Activated T-cell treated with anti-CD3 and anti-CD28 coated beads, Interleukin-2, amount 50 U/mL, for 24 hours (primary cell): Measurements from ENCODE around the gene KCNJ12.
"Not testable (repeated sequence)": the region's sequence is repeated elsewhere in the genome, so short reads cannot be mapped to it uniquely, and the experiment has no call there.

Experiments used
- DNase-seq: peaks from one replicate; pipeline ENCODE4 v3.0.0-alpha.2; 2020
- H3K27ac Mint-ChIP-seq: 2 replicates; pipeline ENCODE4 v1.8.0; 2020; ENCODE audit warnings: mild to moderate bottlenecking, mixed read lengths
- H3K27me3 Mint-ChIP-seq: 2 replicates; pipeline ENCODE4 v1.8.0; 2020; ENCODE audit warnings: mixed read lengths
- H3K36me3 Mint-ChIP-seq: 2 replicates; pipeline ENCODE4 v1.8.0; 2020; ENCODE audit warnings: low read depth, mixed read lengths
- H3K4me1 Mint-ChIP-seq: 2 replicates; pipeline ENCODE4 v1.8.0; 2020; ENCODE audit warnings: low read depth, mixed read lengths
- H3K4me3 Mint-ChIP-seq: 2 replicates; pipeline ENCODE4 v1.8.0; 2020; ENCODE audit warnings: mild to moderate bottlenecking, moderate library complexity, mixed read lengths
- H3K9me3 Mint-ChIP-seq: 2 replicates; pipeline ENCODE4 v1.8.0; 2020; ENCODE audit warnings: mixed read lengths

KCNJ12 gene

GRCh38 chr17:21346107-21346506 lies 30.1 kb upstream of the KCNJ12 start:
- not testable (repeated sequence) for H3K27ac Mint-ChIP-seq, H3K4me1 Mint-ChIP-seq, H3K27me3 Mint-ChIP-seq, H3K36me3 Mint-ChIP-seq, H3K4me3 Mint-ChIP-seq, DNase-seq, H3K9me3 Mint-ChIP-seq

- not testable (repeated sequence) for H3K27me3 Mint-ChIP-seq, H3K4me1 Mint-ChIP-seq, H3K27ac Mint-ChIP-seq, H3K9me3 Mint-ChIP-seq, H3K4me3 Mint-ChIP-seq, H3K36me3 Mint-ChIP-seq
- peak; percentile 24 for DNase-seq
These were observed 29.4 kb upstream of the KCNJ12 start for GRCh38 chr17:21346651-21347250.

GRCh38 chr17:21347660-21348059 lies 28.5 kb upstream of the KCNJ12 start:
- not testable (repeated sequence) for H3K36me3 Mint-ChIP-seq, H3K27ac Mint-ChIP-seq, H3K9me3 Mint-ChIP-seq, H3K4me1 Mint-ChIP-seq, H3K4me3 Mint-ChIP-seq, DNase-seq, H3K27me3 Mint-ChIP-seq

- peak; percentile 11 for DNase-seq
- not testable (repeated sequence) for H3K4me3 Mint-ChIP-seq, H3K4me1 Mint-ChIP-seq, H3K27me3 Mint-ChIP-seq, H3K27ac Mint-ChIP-seq, H3K36me3 Mint-ChIP-seq, H3K9me3 Mint-ChIP-seq
These were observed 27.9 kb upstream of the KCNJ12 start for GRCh38 chr17:21348081-21348925.

GRCh38 chr17:21348926-21349261 lies 27.3 kb upstream of the KCNJ12 start:
- not testable (repeated sequence) for H3K27me3 Mint-ChIP-seq, DNase-seq, H3K9me3 Mint-ChIP-seq, H3K27ac Mint-ChIP-seq, H3K4me3 Mint-ChIP-seq, H3K36me3 Mint-ChIP-seq, H3K4me1 Mint-ChIP-seq

GRCh38 chr17:21349358-21350050 lies 26.7 kb upstream of the KCNJ12 start:
- not testable (repeated sequence) for DNase-seq, H3K9me3 Mint-ChIP-seq, H3K36me3 Mint-ChIP-seq, H3K27me3 Mint-ChIP-seq, H3K27ac Mint-ChIP-seq, H3K4me3 Mint-ChIP-seq, H3K4me1 Mint-ChIP-seq

GRCh38 chr17:21350495-21350894 lies 25.7 kb upstream of the KCNJ12 start:
- DNase-seq, H3K4me3 Mint-ChIP-seq, H3K4me1 Mint-ChIP-seq, H3K27me3 Mint-ChIP-seq, H3K9me3 Mint-ChIP-seq, H3K27ac Mint-ChIP-seq, H3K36me3 Mint-ChIP-seq: not testable (repeated sequence)

GRCh38 chr17:21351366-21352065 lies 24.6 kb upstream of the KCNJ12 start:
- no peak overlapping the region for H3K27ac Mint-ChIP-seq
- H3K4me3 Mint-ChIP-seq: no peak overlapping the region
- H3K27me3 Mint-ChIP-seq: no peaks in the 10 kb centered on the region
- no peaks in the 10 kb centered on the region for H3K9me3 Mint-ChIP-seq
- DNase-seq: no peak
- no peaks in the 10 kb centered on the region for H3K36me3 Mint-ChIP-seq
- H3K4me1 Mint-ChIP-seq: peaks cover 1% of the 10 kb centered on the region

- Mint-ChIP-seq H3K27ac (no peak overlapping the region), H3K4me3 (no peak overlapping the region), H3K9me3 (no peaks in the 10 kb centered on the region), H3K4me1 (peaks cover 1% of the 10 kb centered on the region), H3K36me3 (no peaks in the 10 kb centered on the region), H3K27me3 (no peaks in the 10 kb centered on the region)
- no peak for DNase-seq
These were observed 23.8 kb upstream of the KCNJ12 start for GRCh38 chr17:21352221-21352980.

- DNase-seq: no peak
- no peaks in the 10 kb centered on the region for H3K9me3 Mint-ChIP-seq
- no peaks in the 10 kb centered on the region for H3K36me3 Mint-ChIP-seq
- no peaks in the 10 kb centered on the region for H3K27me3 Mint-ChIP-seq
- H3K4me3 Mint-ChIP-seq: no peak overlapping the region
- peaks cover 1% of the 10 kb centered on the region for H3K4me1 Mint-ChIP-seq
- no peak overlapping the region for H3K27ac Mint-ChIP-seq
These were observed 23.2 kb upstream of the KCNJ12 start for GRCh38 chr17:21352981-21353265.

- no peak for DNase-seq
- H3K4me1 Mint-ChIP-seq: no peaks in the 10 kb centered on the region
- no peaks in the 10 kb centered on the region for H3K27me3 Mint-ChIP-seq
- H3K9me3 Mint-ChIP-seq: no peaks in the 10 kb centered on the region
- no peak overlapping the region for H3K27ac Mint-ChIP-seq
- H3K4me3 Mint-ChIP-seq: no peak overlapping the region
- no peaks in the 10 kb centered on the region for H3K36me3 Mint-ChIP-seq
These were observed 22.7 kb upstream of the KCNJ12 start for GRCh38 chr17:21353326-21354010.

GRCh38 chr17:21354796-21355385 lies 21.3 kb upstream of the KCNJ12 start:
- Mint-ChIP-seq H3K27me3 (no peaks in the 10 kb centered on the region), H3K36me3 (no peaks in the 10 kb centered on the region), H3K9me3 (no peaks in the 10 kb centered on the region), H3K4me1 (no peaks in the 10 kb centered on the region), H3K27ac (no peak overlapping the region), H3K4me3 (no peak overlapping the region)
- no peak for DNase-seq

- no peaks in the 10 kb centered on the region for H3K27me3 Mint-ChIP-seq
- no peak overlapping the region for H3K4me3 Mint-ChIP-seq
- no peaks in the 10 kb centered on the region for H3K36me3 Mint-ChIP-seq
- no peaks in the 10 kb centered on the region for H3K4me1 Mint-ChIP-seq
- DNase-seq: no peak
- H3K27ac Mint-ChIP-seq: no peak overlapping the region
- H3K9me3 Mint-ChIP-seq: no peaks in the 10 kb centered on the region
These were observed 20.6 kb upstream of the KCNJ12 start for GRCh38 chr17:21355586-21355985.
